ENCODE measurements around the gene KCNMA1. TPM values are rescaled to one million over a fixed set of nuclear protein-coding genes. Genes with fewer than 3 reads are reported as not detected.

The KCNMA1 gene
- total RNA-seq, 1 donor from 2014 or later, result 87.6 TPM

DNA sequence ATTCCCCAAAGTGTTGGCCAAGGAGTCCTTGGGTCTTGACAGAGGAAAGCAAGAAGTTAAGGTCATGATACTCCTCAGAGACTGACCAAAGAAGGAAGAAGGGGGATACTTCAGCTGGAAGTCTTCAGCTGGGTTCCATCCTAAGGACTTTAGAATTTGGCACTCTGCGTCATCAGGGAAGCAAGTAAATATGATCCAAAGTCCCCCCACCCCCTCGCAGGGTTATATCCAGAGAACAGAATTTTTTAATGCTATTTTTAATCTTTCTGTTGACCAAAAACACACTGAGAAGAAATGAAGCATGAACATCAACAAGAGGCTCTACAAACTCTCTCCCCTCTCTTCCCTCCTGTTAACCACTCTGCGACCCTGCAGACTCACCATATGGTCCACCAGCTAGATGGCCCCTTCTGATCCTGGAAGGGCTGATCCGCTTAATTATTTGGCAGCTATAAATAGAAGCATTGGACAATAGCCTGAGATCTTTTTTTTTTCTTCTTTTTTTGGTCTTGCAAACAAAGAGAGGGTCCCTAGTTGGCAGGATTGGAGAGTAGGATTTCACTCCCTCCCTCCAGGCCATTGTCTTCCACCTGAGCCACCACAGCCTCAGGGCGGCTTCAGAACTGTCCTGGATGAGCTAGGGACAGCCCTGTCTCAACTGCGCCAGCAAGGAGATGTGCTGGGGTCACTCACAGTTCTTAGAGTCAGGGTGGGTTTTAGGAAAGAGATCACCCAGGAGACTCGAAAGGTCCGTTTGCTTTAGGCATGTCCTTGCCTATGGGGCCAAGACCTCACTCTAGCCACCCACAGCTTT is 196.0 kb downstream of the KCNMA1 start:
- TF ChIP-seq, protein P1, sequence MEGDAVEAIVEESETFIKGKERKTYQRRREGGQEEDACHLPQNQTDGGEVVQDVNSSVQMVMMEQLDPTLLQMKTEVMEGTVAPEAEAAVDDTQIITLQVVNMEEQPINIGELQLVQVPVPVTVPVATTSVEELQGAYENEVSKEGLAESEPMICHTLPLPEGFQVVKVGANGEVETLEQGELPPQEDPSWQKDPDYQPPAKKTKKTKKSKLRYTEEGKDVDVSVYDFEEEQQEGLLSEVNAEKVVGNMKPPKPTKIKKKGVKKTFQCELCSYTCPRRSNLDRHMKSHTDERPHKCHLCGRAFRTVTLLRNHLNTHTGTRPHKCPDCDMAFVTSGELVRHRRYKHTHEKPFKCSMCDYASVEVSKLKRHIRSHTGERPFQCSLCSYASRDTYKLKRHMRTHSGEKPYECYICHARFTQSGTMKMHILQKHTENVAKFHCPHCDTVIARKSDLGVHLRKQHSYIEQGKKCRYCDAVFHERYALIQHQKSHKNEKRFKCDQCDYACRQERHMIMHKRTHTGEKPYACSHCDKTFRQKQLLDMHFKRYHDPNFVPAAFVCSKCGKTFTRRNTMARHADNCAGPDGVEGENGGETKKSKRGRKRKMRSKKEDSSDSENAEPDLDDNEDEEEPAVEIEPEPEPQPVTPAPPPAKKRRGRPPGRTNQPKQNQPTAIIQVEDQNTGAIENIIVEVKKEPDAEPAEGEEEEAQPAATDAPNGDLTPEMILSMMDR (IDR thresholded peaks at IDR 0.05), result no peak
- Mint-ChIP-seq H3K27me3 (ENCODE audit: low read depth) (no peaks in the 10 kb centered on the region), H3K4me3 (ENCODE audit: unreplicated experiment) (no peak overlapping the region), H3K27ac (ENCODE audit: unreplicated experiment) (peak overlapping the region; percentile 24), H3K9me3 (ENCODE audit: low read depth) (no peaks in the 10 kb centered on the region), H3K4me1 (ENCODE audit: low read depth) (peaks cover 9% of the 10 kb centered on the region), H3K36me3 (ENCODE audit: low read depth) (no peaks in the 10 kb centered on the region)
- DNase-seq (ENCODE audit: low spot score), result no peak

DNA sequence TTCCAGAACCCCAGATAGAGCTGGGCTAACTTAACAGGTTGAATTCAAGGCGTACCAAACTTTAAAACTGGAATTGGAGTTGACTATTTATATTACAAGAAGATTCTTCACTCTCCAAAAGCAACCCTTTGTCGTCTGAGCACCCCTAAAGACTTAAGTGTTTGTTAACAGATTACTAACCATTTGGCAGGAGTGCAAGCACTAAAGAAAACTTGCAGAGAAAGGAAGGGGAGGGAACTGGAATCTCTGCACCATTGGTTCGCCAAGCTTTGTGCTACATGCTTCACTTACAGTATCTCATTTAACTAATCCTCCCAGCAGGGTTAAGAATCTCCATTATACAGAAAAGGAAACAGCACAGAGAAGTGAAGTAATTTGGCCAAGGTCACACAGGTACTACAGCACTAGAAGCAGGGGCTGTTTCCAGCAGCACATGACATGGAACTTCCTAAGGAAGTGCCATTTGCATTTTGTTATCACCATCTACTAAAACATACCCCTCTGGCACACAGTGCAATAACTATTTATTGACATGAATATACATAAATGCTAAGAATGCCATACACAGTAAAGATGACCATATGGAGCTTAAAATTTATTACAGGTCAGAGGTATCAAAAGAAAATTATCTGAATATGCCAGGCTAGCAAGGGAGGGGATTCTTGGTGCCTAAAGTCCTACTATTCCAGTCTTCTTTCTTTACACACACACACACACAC is 201.2 kb downstream of the KCNMA1 start:
- no peaks in the 10 kb centered on the region for H3K27me3 Mint-ChIP-seq (ENCODE audit: low read depth)
- TF ChIP-seq, protein P1 (IDR thresholded peaks at IDR 0.05), result no peak
- no peak overlapping the region for H3K4me3 Mint-ChIP-seq (ENCODE audit: unreplicated experiment)
- no peak for DNase-seq (ENCODE audit: low spot score)
- no peak overlapping the region for H3K27ac Mint-ChIP-seq (ENCODE audit: unreplicated experiment)
- H3K4me1 Mint-ChIP-seq (ENCODE audit: low read depth), result peaks cover 15% of the 10 kb centered on the region
- H3K9me3 Mint-ChIP-seq (ENCODE audit: low read depth), result no peaks in the 10 kb centered on the region
- H3K36me3 Mint-ChIP-seq (ENCODE audit: low read depth), result no peaks in the 10 kb centered on the region

DNA sequence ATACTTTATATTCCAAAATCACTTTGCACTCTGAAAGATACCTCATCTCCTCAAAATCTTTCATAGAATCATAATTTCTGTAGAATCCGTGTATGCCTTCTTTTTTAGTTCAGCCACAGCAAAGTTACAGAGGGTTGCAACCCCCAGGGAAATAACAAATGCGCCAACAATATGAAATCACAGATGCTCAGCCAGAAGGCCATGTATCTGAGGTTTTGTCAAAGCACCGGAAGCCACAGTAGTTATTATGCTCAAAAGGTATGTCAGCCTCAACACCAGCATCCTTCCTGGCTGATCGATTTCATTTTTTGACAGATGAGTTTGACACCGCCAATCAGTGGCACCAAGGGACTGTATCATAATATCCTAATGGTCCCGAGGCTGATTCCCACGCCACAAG is 204.1 kb downstream of the KCNMA1 start:
- Mint-ChIP-seq H3K27ac (ENCODE audit: unreplicated experiment) (no peak overlapping the region), H3K36me3 (ENCODE audit: low read depth) (no peaks in the 10 kb centered on the region), H3K4me3 (ENCODE audit: unreplicated experiment) (no peak overlapping the region), H3K4me1 (ENCODE audit: low read depth) (peaks cover 33% of the 10 kb centered on the region), H3K9me3 (ENCODE audit: low read depth) (no peaks in the 10 kb centered on the region), H3K27me3 (ENCODE audit: low read depth) (no peaks in the 10 kb centered on the region)
- no peak for DNase-seq (ENCODE audit: low spot score)
- TF ChIP-seq, protein P1 (IDR thresholded peaks at IDR 0.05), result no peak

DNA sequence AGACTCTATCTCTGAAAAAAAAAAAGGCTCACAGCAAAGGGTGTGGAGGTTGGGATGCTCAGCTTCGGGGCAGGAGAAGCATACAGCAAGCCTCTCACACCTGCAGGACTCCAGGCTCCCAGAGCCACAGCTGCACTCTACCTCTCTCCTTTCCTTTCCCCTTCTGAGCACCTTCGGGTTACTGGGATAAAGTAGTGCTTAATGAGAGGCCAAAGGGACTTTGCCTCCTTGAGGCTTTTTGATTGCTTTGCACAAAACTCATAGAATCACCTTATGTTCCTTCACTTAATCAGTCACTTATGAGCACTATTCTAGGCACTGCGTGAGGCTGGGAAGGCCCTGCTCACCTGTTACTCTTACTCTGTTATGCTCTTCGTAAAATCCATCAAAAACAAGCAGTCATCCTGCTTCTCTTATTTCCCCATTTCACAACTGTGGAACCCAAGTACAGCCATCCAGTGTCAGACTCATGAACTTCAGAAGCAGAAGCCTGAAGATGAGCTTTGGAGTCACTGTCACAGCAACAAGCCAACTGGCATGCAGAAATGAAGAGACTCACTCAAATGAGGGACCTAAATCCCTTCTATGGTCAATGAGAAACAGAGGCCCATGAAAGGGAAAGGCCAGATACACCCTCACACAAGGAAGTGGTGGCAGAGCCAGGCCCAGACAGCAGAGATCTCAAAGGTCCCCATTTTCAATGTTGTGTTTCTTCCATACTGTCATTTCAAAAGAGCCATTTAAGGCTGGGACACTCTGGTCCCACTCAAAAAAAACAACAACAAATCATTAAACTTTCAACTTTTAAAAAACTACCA is 205.4 kb downstream of the KCNMA1 start:
- Mint-ChIP-seq H3K4me3 (ENCODE audit: unreplicated experiment) (no peak overlapping the region), H3K36me3 (ENCODE audit: low read depth) (no peaks in the 10 kb centered on the region), H3K27me3 (ENCODE audit: low read depth) (no peaks in the 10 kb centered on the region), H3K27ac (ENCODE audit: unreplicated experiment) (no peak overlapping the region), H3K9me3 (ENCODE audit: low read depth) (no peaks in the 10 kb centered on the region), H3K4me1 (ENCODE audit: low read depth) (peaks cover 39% of the 10 kb centered on the region)
- TF ChIP-seq, protein P1 (IDR thresholded peaks at IDR 0.05), result no peak
- DNase-seq (ENCODE audit: low spot score), result no peak

DNA sequence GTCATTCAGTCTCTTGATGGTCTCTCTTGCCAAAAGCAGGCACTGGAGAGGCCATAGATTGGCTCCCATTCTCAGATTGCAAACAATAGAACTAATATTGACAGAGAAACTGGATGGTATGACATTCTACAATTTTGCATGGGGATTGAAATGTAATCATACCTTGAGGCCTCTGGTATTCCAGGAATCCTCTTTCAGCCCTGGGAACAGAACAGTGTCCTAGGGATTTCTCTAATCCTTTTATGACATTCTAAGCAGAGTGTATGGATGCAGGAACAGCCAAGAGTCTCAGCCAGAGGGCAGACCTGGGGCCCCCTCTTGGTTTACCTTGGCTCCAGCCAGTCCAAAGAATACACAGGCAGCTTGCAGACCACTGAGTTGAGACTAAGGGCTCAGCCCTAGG is 206.4 kb downstream of the KCNMA1 start:
- Mint-ChIP-seq H3K36me3 (ENCODE audit: low read depth) (no peaks in the 10 kb centered on the region), H3K4me3 (ENCODE audit: unreplicated experiment) (no peak overlapping the region), H3K27me3 (ENCODE audit: low read depth) (no peaks in the 10 kb centered on the region), H3K4me1 (ENCODE audit: low read depth) (peaks cover 43% of the 10 kb centered on the region), H3K27ac (ENCODE audit: unreplicated experiment) (peak overlapping the region; percentile 39), H3K9me3 (ENCODE audit: low read depth) (no peaks in the 10 kb centered on the region)
- no peak for DNase-seq (ENCODE audit: low spot score)
- TF ChIP-seq, protein P1 (IDR thresholded peaks at IDR 0.05), result peak; percentile 39

All from chondrocyte (in vitro differentiated cells).